ENCODE results near the gene NEB. TPM values are rescaled to one million over a fixed set of nuclear protein-coding genes. Genes with fewer than 3 reads are reported as not detected.

Gene NEB
- total and polyA plus RNA-seq, 2 of the 13 experiments (the other 11 are each of a cell fraction or from before 2014, with no cell fraction given): 0.21 to 0.24 TPM

DNA sequence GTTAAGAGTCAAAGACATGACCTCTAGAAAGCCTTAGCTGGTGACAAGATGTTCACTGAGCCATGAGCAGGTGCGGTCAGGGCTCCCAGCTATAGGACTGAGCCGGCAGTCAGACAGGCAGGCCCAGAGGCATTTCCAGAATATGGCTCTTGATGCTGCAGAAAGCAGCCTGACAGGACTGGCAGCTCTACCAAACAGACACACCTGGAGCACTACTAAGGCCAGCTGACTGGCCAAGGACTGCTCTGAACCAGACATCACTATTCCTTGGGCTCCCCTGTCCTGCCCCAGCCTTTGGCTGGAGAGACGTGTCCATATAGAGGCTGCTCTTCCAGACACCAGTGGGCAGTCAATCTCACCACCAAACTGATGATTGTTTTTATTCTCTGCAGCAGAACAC is 225.8 kb downstream of the NEB start:
- H2AFZ ChIP-seq (ENCODE audit: low read length): no peak overlapping the region
- no peak overlapping the region for H3K4me2 ChIP-seq (ENCODE audit: low read depth, low read length)
- no peak overlapping the region for H3K9ac ChIP-seq (ENCODE audit: insufficient read depth, low read depth, low read length)
- DNase-seq (ENCODE audit: low spot score) (no peak), ATAC-seq (peak; percentile 37; the same call in 2 of the 3 replicates), FAIRE-seq (no peak)
- 92% methylated on average over 2 of the region's 3 CpGs for WGBS (ENCODE audit: low lambda C conversion rate)
- no peak overlapping the region for H3K27ac ChIP-seq (ENCODE audit: extremely low read length, insufficient read depth, low read length)
- no peaks in the 10 kb centered on the region for H4K20me1 ChIP-seq (ENCODE audit: insufficient read depth, low read length)
- H3K9me3 ChIP-seq (ENCODE audit: low read length): no peaks in the 10 kb centered on the region
- BruUV-seq (replicated peaks): no TSS peak
- TF ChIP-seq ZBTB1 (CRISPR knock-in tag; IDR thresholded peaks at IDR 0.05; ENCODE audit: borderline replicate concordance) (no peak), ZNF720 (CRISPR knock-in tag; IDR thresholded peaks at IDR 0.05) (no peak), NRL (CRISPR knock-in tag; IDR thresholded peaks at IDR 0.05; ENCODE audit: borderline replicate concordance) (no peak), FOXP1 (IDR thresholded peaks at IDR 0.05) (no peak), FOXP1 (CRISPR knock-in tag; IDR thresholded peaks at IDR 0.05) (no peak), KLF6 (CRISPR knock-in tag; IDR thresholded peaks at IDR 0.05) (no peak), NFYB (CRISPR knock-in tag; IDR thresholded peaks at IDR 0.05) (no peak), ARNT2 (CRISPR knock-in tag; IDR thresholded peaks at IDR 0.05; ENCODE audit: low read depth) (no peak), ATM (IDR thresholded peaks at IDR 0.05; ENCODE audit: borderline replicate concordance) (no peak), HNRNPLL (IDR thresholded peaks at IDR 0.05; ENCODE audit: low read depth, low read length, poor library complexity, severe bottlenecking) (no peak), ZNF607 (CRISPR knock-in tag; IDR thresholded peaks at IDR 0.05; ENCODE audit: borderline replicate concordance) (no peak), NKX3-1 (CRISPR knock-in tag; IDR thresholded peaks at IDR 0.05) (no peak), MTF2 (CRISPR knock-in tag; IDR thresholded peaks at IDR 0.05; ENCODE audit: borderline replicate concordance) (no peak), REPIN1 (CRISPR knock-in tag; IDR thresholded peaks at IDR 0.05; ENCODE audit: borderline replicate concordance, low read depth) (no peak), POLR2AphosphoS5 (IDR thresholded peaks at IDR 0.05; ENCODE audit: low read depth, low read length) (no peak), MBD4 (IDR thresholded peaks at IDR 0.05; ENCODE audit: borderline replicate concordance, low read length) (no peak), SPEN (CRISPR knock-in tag; IDR thresholded peaks at IDR 0.05; ENCODE audit: low read depth) (no peak), ZSCAN12 (CRISPR knock-in tag; IDR thresholded peaks at IDR 0.05) (no peak)
- TF ChIP-seq, protein P1, sequence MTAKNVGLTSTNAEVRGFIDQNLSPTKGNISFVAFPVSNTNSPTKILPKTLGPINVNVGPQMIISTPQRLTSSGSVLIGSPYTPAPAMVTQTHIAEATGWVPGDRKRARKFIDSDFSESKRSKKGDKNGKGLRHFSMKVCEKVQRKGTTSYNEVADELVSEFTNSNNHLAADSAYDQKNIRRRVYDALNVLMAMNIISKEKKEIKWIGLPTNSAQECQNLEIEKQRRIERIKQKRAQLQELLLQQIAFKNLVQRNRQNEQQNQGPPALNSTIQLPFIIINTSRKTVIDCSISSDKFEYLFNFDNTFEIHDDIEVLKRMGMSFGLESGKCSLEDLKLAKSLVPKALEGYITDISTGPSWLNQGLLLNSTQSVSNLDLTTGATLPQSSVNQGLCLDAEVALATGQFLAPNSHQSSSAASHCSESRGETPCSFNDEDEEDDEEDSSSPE (CRISPR knock-in tag; IDR thresholded peaks at IDR 0.05): no peak
- ChIA-PET CTCF (ENCODE audit: low intra/inter-chr PET ratio, low total read pairs) (no interaction called here), POLR2A (no interaction called here)
- H3K27me3 ChIP-seq (ENCODE audit: control insufficient read depth in 1 of 2, insufficient read depth in 2 of 2, low read length in 2 of 2): no peaks in the 10 kb centered on the region
- no peaks in the 10 kb centered on the region for H3K4me1 ChIP-seq (ENCODE audit: insufficient read depth, low read length)
- in situ Hi-C loops (cut with HindIII; ENCODE audit: extremely low pct_ligation_motif_present, low pct_unique_long_range_greater_than_20kb) (no loop called here), intact Hi-C loops (cut with micrococcal nuclease; ENCODE audit: unreplicated experiment) (no loop called here)
- H3K36me3 ChIP-seq (replicated peaks in 1 of 2; ENCODE audit: control insufficient read depth in 1 of 2, insufficient read depth in 2 of 2, low read length in 2 of 2): no peaks in the 10 kb centered on the region
- H3K79me2 ChIP-seq (ENCODE audit: insufficient read depth, low read length): no peaks in the 10 kb centered on the region
- no peak overlapping the region for H3K4me3 ChIP-seq (replicated peaks in 1 of 3; ENCODE audit: insufficient read depth in 1 of 3, low read depth in 2 of 3, low read length in 3 of 3)
